Neuronal stem cell (in vitro differentiated cells): Measurements from ENCODE around the gene KIAA0319L.
A peak's percentile ranks its signal among the peaks of the same experiment; 100 is the strongest.

Experiments used
- DNase-seq: peaks from one replicate; pipeline ENCODE4 v3.0.0-alpha.2; 2013; ENCODE audit warnings: low spot score
- H2AFZ ChIP-seq: one replicate; pipeline ENCODE4 v1.6.1; 2013; ENCODE audit warnings: mild to moderate bottlenecking, low read length, inconsistent platforms
- H2AK5ac ChIP-seq: 2 replicates; pipeline ENCODE4 v1.6.1; 2013; ENCODE audit warnings: low read depth, mild to moderate bottlenecking, inconsistent platforms, low read length, moderate library complexity, mixed read lengths
- H2BK120ac ChIP-seq: 2 replicates; pipeline ENCODE4 v1.6.1; 2013; ENCODE audit warnings: low read depth, mild to moderate bottlenecking, inconsistent platforms, low read length, moderate library complexity, mixed read lengths
- H2BK12ac ChIP-seq: one replicate; pipeline ENCODE4 v1.6.1; 2013; ENCODE audit warnings: low read length, inconsistent platforms
- H2BK15ac ChIP-seq: 2 replicates; pipeline ENCODE4 v1.6.1; 2013; ENCODE audit warnings: mild to moderate bottlenecking, low read length, inconsistent platforms, mixed read lengths
- H2BK5ac ChIP-seq: one replicate; pipeline ENCODE4 v1.6.1; 2013; ENCODE audit warnings: inconsistent platforms, mild to moderate bottlenecking, low read length, moderate library complexity
- H3K14ac ChIP-seq: one replicate; pipeline ENCODE4 v1.6.1; 2013; ENCODE audit warnings: low read length, inconsistent platforms
- H3K18ac ChIP-seq: 2 replicates; pipeline ENCODE4 v1.6.1; 2013; ENCODE audit warnings: low read length, inconsistent platforms
- H3K23ac ChIP-seq: 2 replicates; pipeline ENCODE4 v1.6.1; 2013; ENCODE audit warnings: low read depth, mild to moderate bottlenecking, mixed read lengths, low read length, inconsistent platforms; ENCODE audit not compliant: poor library complexity
- H3K27ac ChIP-seq: replicated peaks from 3 replicates; pipeline ENCODE4 v1.5.1; 2013; ENCODE audit warnings: low read length, inconsistent platforms
- H3K27me3 ChIP-seq, 3 experiments: 2 replicates each; pipeline ENCODE4 v1.6.1; 2013; ENCODE audit warnings: low read length in 3 of 3, mild to moderate bottlenecking in 2 of 3, inconsistent platforms in 1 of 3, low read depth in 1 of 3, mixed read lengths in 1 of 3, moderate library complexity in 1 of 3; ENCODE audit not compliant: control insufficient read depth in 3 of 3, insufficient read depth in 3 of 3
- H3K36me3 ChIP-seq, 2 donors: replicated peaks in 1 of 2; 2 replicates each; pipeline ENCODE4 v1.6.1; 2013; ENCODE audit warnings: low read length in 2 of 2; ENCODE audit not compliant: control insufficient read depth in 2 of 2, insufficient read depth in 2 of 2
- H3K4ac ChIP-seq: 2 replicates; pipeline ENCODE4 v1.6.1; 2013; ENCODE audit warnings: inconsistent platforms, mild to moderate bottlenecking, low read length, moderate library complexity
- H3K4me1 ChIP-seq, 2 donors: 1 replicate in 1 of 2; 2 replicates in 1 of 2; pipeline ENCODE4 v1.6.1; 2013; ENCODE audit warnings: low read length in 2 of 2, low read depth in 1 of 2; ENCODE audit not compliant: control insufficient read depth in 2 of 2, insufficient read depth in 1 of 2
- H3K4me2 ChIP-seq: one replicate; pipeline ENCODE4 v1.6.1; 2013; ENCODE audit warnings: mild to moderate bottlenecking, low read length, inconsistent platforms; ENCODE audit not compliant: insufficient read depth, poor library complexity, severe bottlenecking
- H3K4me3 ChIP-seq, 2 donors: 2 replicates each; pipeline ENCODE4 v1.5.1; 2013; ENCODE audit warnings: low read length in 2 of 2, mild to moderate bottlenecking in 2 of 2, inconsistent platforms in 1 of 2, moderate library complexity in 1 of 2
- H3K79me1 ChIP-seq: one replicate; pipeline ENCODE4 v1.6.1; 2013; ENCODE audit warnings: low read depth, mild to moderate bottlenecking, inconsistent platforms, low read length, moderate library complexity
- H3K9ac ChIP-seq: one replicate; pipeline ENCODE4 v1.6.1; 2013; ENCODE audit warnings: mild to moderate bottlenecking, low read depth, low read length, inconsistent platforms; ENCODE audit not compliant: poor library complexity
- H3K9me3 ChIP-seq, 2 donors: replicated peaks in 1 of 2; 2 replicates each; pipeline versions ENCODE3 to v1.6.1; 2013; ENCODE audit warnings: low read length in 2 of 2, mild to moderate bottlenecking in 2 of 2, inconsistent platforms in 1 of 2, low read depth in 1 of 2, mixed read lengths in 1 of 2, moderate library complexity in 1 of 2; ENCODE audit not compliant: control insufficient read depth in 2 of 2, insufficient read depth in 1 of 2
- H4K8ac ChIP-seq: one replicate; pipeline ENCODE4 v1.6.1; 2013; ENCODE audit warnings: low read depth, mild to moderate bottlenecking, inconsistent platforms, low read length, moderate library complexity
- H4K91ac ChIP-seq: one replicate; pipeline ENCODE4 v1.6.1; 2013; ENCODE audit warnings: low read length, low read depth, mild to moderate bottlenecking, inconsistent platforms; ENCODE audit not compliant: poor library complexity
- WGBS, 2 donors: extraction: QIAGEN DNeasy Blood & Tissue Kit; methylation state at CpG; one replicate each; pipeline ENCODE4 v1.1.7; 2013; ENCODE audit warnings: missing lambda C conversion rate in 2 of 2, mixed read lengths in 1 of 2; ENCODE audit not compliant: insufficient read length in 2 of 2, insufficient replicate concordance in 1 of 2; ENCODE audit errors: extremely low coverage in 2 of 2; 5-methylcytosine and 5-hydroxymethylcytosine counted together

KIAA0319L gene

DNA sequence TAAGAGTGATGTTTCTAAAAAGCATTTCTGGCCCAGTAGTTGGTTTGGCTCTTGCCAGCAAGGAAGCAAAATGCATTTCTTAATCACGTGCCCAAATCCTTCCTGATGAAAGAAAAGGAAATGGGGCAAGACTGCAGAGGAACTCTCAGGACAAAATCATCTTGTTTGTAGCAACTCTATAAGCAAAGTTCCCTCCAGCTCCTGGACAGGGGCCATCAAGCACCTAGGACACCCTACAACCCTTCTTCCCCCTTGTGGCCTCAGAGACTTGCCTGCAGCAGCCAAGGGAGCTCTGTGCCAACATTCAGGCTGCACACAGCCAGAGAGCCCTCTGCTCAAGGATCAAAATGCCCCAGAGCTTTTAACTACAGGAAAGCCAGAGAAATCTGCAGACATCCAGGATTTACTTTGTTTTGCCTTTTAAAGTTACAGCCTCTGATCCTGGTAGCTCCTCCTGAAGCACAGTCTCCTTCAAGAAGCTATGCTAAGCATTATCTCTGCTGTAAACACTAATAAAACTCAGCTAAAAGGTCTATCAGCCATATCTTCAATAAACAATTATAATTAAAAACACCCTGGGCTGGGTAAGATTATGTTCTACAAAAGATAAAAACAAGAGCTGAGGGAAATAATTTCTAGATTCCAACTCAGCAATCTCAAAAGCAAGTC lies 105.0 kb downstream of the KIAA0319L start:
- Histone ChIP-seq H3K9ac (no peak overlapping the region), H3K18ac (no peak overlapping the region), H3K4me3 (no peak overlapping the region), H2BK120ac (no peak overlapping the region), H3K4me1 (no peaks in the 10 kb centered on the region), H3K14ac (no peak overlapping the region), H2BK12ac (no peak overlapping the region), H2AK5ac (no peak overlapping the region), H3K23ac (no peak overlapping the region), H3K79me1 (no peaks in the 10 kb centered on the region), H4K8ac (no peak overlapping the region), H3K36me3 (peaks cover 23 to 85% of the 10 kb centered on the region in 2 donors), H4K91ac (no peak overlapping the region), H3K27ac (no peak overlapping the region), H3K9me3 (no peaks in the 10 kb centered on the region), H2BK15ac (no peak overlapping the region), H3K4me2 (no peak overlapping the region), H3K27me3 (no peaks in the 10 kb centered on the region), H2AFZ (no peak overlapping the region), H3K4ac (no peak overlapping the region), H2BK5ac (no peak overlapping the region)
- WGBS, 2 donors, result no CpG with 5 or more reads among the region's 1 CpG
- DNase-seq, result no peak

GRCh38 chr1:35451125-35451528 lies 106.1 kb downstream of the KIAA0319L start:
- Histone ChIP-seq H2BK15ac (no peak overlapping the region), H3K18ac (no peak overlapping the region), H3K9me3 (no peaks in the 10 kb centered on the region), H2BK5ac (no peak overlapping the region), H2BK12ac (no peak overlapping the region), H4K8ac (no peak overlapping the region), H2BK120ac (no peak overlapping the region), H3K79me1 (no peaks in the 10 kb centered on the region), H3K27ac (no peak overlapping the region), H3K14ac (no peak overlapping the region), H2AK5ac (no peak overlapping the region), H2AFZ (no peak overlapping the region), H3K36me3 (peaks cover 24 to 92% of the 10 kb centered on the region in 2 donors), H3K4me1 (no peaks in the 10 kb centered on the region), H3K4me3 (no peak overlapping the region), H3K4me2 (no peak overlapping the region), H3K9ac (no peak overlapping the region), H3K27me3 (no peaks in the 10 kb centered on the region), H3K23ac (no peak overlapping the region), H4K91ac (no peak overlapping the region), H3K4ac (no peak overlapping the region)
- peak; percentile 60 for DNase-seq
- WGBS, 2 donors, result no CpG with 5 or more reads among the region's 3 CpGs

DNA sequence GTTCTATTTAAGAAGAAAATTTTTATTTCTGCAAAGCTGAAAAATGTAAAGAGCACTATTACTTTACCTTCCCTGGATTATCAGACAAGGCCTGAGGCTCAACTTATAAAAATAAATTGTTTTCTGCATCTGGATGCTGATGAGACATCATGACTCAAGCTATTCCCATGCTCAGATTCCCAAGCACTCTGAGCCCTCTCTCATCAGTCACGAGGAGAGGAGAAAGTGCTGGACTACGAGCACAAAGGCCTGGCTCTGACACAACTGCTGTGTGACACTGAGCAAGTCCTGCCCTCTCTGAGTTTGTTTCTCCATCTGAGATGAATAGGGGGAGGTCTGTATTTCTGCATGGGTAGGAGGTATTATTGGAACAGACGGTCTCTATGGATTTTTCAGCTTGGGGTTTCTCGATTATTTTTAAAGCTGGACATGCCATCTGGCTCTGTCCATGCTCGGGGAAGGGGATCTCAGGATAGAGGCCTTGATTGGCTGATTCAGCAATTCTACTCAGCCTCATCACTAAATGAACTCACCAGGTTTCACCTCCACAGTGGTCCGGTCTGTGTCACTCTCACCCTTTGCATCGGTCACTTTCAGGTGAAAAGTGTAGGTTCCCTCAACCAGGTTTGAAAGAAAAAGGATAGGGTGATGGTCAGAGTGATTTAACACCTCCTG lies 107.7 kb downstream of the KIAA0319L start:
- no peak overlapping the region for H2BK12ac ChIP-seq
- no peaks in the 10 kb centered on the region for H3K79me1 ChIP-seq
- no peak overlapping the region for H2AK5ac ChIP-seq
- H3K4me3 ChIP-seq, result no peak overlapping the region
- H2BK120ac ChIP-seq, result no peak overlapping the region
- H3K4me1 ChIP-seq, result no peaks in the 10 kb centered on the region
- no peaks in the 10 kb centered on the region for H3K27me3 ChIP-seq
- no peak overlapping the region for H3K9ac ChIP-seq
- H3K4me2 ChIP-seq, result no peak overlapping the region
- H3K9me3 ChIP-seq, result no peaks in the 10 kb centered on the region
- no peak overlapping the region for H3K27ac ChIP-seq
- no peak overlapping the region for H2BK5ac ChIP-seq
- no peak overlapping the region for H3K23ac ChIP-seq
- H3K14ac ChIP-seq, result no peak overlapping the region
- H2BK15ac ChIP-seq, result no peak overlapping the region
- no peak overlapping the region for H4K91ac ChIP-seq
- H3K18ac ChIP-seq, result no peak overlapping the region
- H2AFZ ChIP-seq, result no peak overlapping the region
- H4K8ac ChIP-seq, result no peak overlapping the region
- H3K36me3 ChIP-seq, result peaks cover 26 to 95% of the 10 kb centered on the region in 2 donors
- no CpG with 5 or more reads among the region's 7 CpGs for WGBS, 2 donors
- no peak overlapping the region for H3K4ac ChIP-seq
- DNase-seq, result no peak

DNA sequence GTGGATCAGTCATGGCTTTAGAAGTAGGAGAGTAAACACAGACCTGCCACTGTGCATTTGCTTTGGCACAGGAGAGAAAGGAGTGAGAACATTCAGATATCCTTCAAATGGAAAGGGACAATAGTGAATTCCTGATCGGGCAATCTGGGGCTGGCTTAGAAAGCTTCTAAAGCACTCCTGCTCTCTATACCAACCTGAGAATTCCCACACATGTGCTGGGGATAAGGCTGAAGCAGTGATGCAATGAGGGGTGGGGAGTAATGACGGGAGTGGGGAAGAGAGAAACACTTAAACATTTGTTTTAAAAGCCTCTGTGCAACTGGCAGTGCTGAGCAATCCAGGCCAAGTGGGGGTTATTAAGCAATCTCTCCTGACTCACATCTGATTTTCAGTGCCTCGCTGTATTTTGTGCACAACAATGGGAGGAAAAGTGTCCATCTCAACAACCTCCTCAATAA lies 108.8 kb downstream of the KIAA0319L start:
- Histone ChIP-seq H3K4me2 (no peak overlapping the region), H2BK15ac (no peak overlapping the region), H3K27ac (no peak overlapping the region), H3K27me3 (no peaks in the 10 kb centered on the region), H2AK5ac (no peak overlapping the region), H3K36me3 (peaks cover 26 to 94% of the 10 kb centered on the region in 2 donors), H2BK12ac (no peak overlapping the region), H4K8ac (no peak overlapping the region), H3K4ac (no peak overlapping the region), H2AFZ (no peak overlapping the region), H2BK5ac (no peak overlapping the region), H2BK120ac (no peak overlapping the region), H3K23ac (no peak overlapping the region), H3K18ac (no peak overlapping the region), H3K9ac (no peak overlapping the region), H3K4me3 (no peak overlapping the region), H3K79me1 (no peaks in the 10 kb centered on the region), H3K14ac (no peak overlapping the region), H3K9me3 (no peaks in the 10 kb centered on the region), H3K4me1 (no peaks in the 10 kb centered on the region), H4K91ac (no peak overlapping the region)
- no CpG with 5 or more reads among the region's 3 CpGs for WGBS, 2 donors
- no peak for DNase-seq
